Karpas-422 (cell line): ENCODE measurements around the gene GSTP1. TPM values are rescaled to one million over a fixed set of nuclear protein-coding genes. Genes with fewer than 3 reads are reported as not detected.

ENCODE experiments used
- DNase-seq: peaks from one replicate; pipeline ENCODE4 v3.0.0-alpha.2; 2015
- H2AFZ ChIP-seq: fragments of 200-600 bp; sonication (generic); 2 replicates; pipeline ENCODE4 v1.6.1; 2014; ENCODE audit warnings: antibody characterized with exemption, low read length, mixed read lengths
- H3K27ac ChIP-seq: fragments of 200-600 bp; sonication (generic); 2 replicates; pipeline ENCODE4 v1.5.1; 2014; ENCODE audit warnings: mild to moderate bottlenecking, low read length, moderate library complexity
- H3K27me3 ChIP-seq: fragments of 200-600 bp; sonication (generic); 2 replicates; pipeline ENCODE4 v1.6.1; 2014; ENCODE audit warnings: low read length, mixed read lengths
- H3K36me3 ChIP-seq: fragments of 200-600 bp; sonication (generic); 2 replicates; pipeline ENCODE4 v1.6.1; 2014; ENCODE audit warnings: low read length, mixed read lengths; ENCODE audit not compliant: insufficient read depth
- H3K4me1 ChIP-seq: fragments of 200-600 bp; sonication (generic); 2 replicates; pipeline ENCODE4 v1.6.1; 2014; ENCODE audit warnings: mild to moderate bottlenecking, low read length, mixed read lengths
- H3K4me2 ChIP-seq: fragments of 200-600 bp; sonication (generic); 2 replicates; pipeline ENCODE4 v1.6.1; 2014; ENCODE audit warnings: low read length, low read depth, mild to moderate bottlenecking; ENCODE audit not compliant: poor library complexity, severe bottlenecking
- H3K4me3 ChIP-seq: fragments of 200-600 bp; sonication (generic); 2 replicates; pipeline ENCODE4 v1.5.1; 2014; ENCODE audit warnings: mild to moderate bottlenecking, antibody characterized with exemption, low read length, mixed read lengths
- H3K79me2 ChIP-seq: fragments of 200-600 bp; sonication (generic); 2 replicates; pipeline ENCODE4 v1.6.1; 2014; ENCODE audit warnings: mild to moderate bottlenecking, low read length, mixed read lengths
- H3K9ac ChIP-seq: fragments of 200-600 bp; sonication (generic); 2 replicates; pipeline ENCODE4 v1.6.0; 2014; ENCODE audit warnings: low read length
- H3K9me2 ChIP-seq: fragments of 200-600 bp; sonication (generic), shearing (Covaris generic); replicated peaks from 2 replicates; pipeline ENCODE4 v1.6.0; 2014; ENCODE audit warnings: mild to moderate bottlenecking, low read length, moderate library complexity; ENCODE audit not compliant: insufficient read depth
- H3K9me3 ChIP-seq: fragments of 300-700, 200-600 bp; sonication (generic); 2 replicates; pipeline ENCODE4 v1.6.1; 2014; ENCODE audit warnings: low read length, mixed read lengths
- H4K20me1 ChIP-seq: fragments of 200-600 bp; sonication (generic); 2 replicates; pipeline ENCODE4 v1.6.1; 2014; ENCODE audit warnings: mild to moderate bottlenecking, antibody characterized with exemption, low read length, low read depth; ENCODE audit not compliant: insufficient read depth
- total RNA-seq: library from RNA; depleted of rRNA; stranded (reverse); fragments of >200 nt; shearing (Covaris generic); gene quantifications from 2 replicates; pipeline ENCODE4 v1.2.3, GENCODE V29; 2014; ENCODE audit warnings: low replicate concordance

The GSTP1 gene
- total RNA-seq, 1 experiment from 2014 or later: 1,085 TPM

DNA sequence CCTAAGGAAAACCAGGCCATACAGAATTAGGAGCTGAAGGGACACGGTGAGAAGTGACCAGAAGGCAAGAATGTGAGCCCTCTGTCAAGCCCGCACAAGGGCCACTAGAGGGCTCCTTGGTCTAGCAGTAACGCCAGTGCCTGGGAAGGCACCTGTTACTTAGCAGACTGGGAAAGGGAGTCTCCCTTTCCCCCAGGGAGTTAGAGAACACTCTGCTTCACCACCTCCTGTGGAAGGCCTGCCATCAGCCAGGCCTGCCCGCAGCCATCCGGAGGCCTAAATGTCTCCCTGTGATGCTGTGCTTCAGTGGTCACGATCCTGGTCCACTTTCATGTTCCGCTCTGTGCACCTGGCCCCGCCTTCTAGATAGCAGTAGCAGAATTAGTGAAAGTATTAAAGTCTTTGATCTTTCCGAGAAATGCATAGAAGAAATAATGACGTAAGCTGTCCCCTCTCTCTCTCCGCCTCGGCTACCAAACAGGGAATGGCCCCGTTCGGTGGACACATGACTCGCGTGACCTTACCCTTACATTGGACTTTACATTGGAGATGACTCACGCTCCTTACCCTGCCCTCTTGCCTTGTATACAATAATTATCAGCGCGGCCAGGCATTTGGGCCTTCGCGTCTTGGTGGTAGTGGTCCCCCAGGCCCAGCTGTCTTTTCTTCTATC is 10.7 kb upstream of the GSTP1 start:
- no peaks in the 10 kb centered on the region for H4K20me1 ChIP-seq
- no peak overlapping the region for H3K27ac ChIP-seq
- H3K9ac ChIP-seq: no peak overlapping the region
- DNase-seq: peak; percentile 70
- no peaks in the 10 kb centered on the region for H3K9me2 ChIP-seq
- H3K36me3 ChIP-seq: no peaks in the 10 kb centered on the region
- no peaks in the 10 kb centered on the region for H3K27me3 ChIP-seq
- no peaks in the 10 kb centered on the region for H3K79me2 ChIP-seq
- no peak overlapping the region for H2AFZ ChIP-seq
- H3K4me2 ChIP-seq: no peak overlapping the region
- no peaks in the 10 kb centered on the region; the same call in 1 of the 2 replicates for H3K9me3 ChIP-seq
- no peak overlapping the region for H3K4me3 ChIP-seq
- H3K4me1 ChIP-seq: no peaks in the 10 kb centered on the region

DNA sequence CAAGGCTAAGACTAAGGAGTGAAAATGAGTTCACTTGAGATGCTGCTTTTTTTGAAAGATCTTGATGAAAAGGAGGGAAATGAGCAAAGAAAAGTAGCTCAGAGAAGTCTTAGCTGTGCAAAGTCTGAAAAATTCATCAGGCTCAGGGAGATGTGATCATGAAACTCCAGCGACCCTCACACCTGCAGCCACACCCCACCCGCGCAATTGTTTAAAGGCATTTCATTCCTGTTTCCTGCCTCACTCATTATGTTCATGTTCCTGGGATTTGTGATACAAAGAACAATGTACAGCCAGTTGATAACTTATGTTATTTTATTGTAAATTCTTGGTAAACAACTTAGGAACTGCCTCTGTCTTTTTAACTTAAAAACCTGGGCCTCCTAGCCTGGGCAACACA is 8.7 kb upstream of the GSTP1 start:
- no peaks in the 10 kb centered on the region for H4K20me1 ChIP-seq
- no peaks in the 10 kb centered on the region for H3K27me3 ChIP-seq
- peaks cover 9% of the 10 kb centered on the region for H3K4me1 ChIP-seq
- H2AFZ ChIP-seq: no peak overlapping the region
- H3K9ac ChIP-seq: no peak overlapping the region
- H3K27ac ChIP-seq: no peak overlapping the region
- DNase-seq: no peak
- no peaks in the 10 kb centered on the region for H3K9me2 ChIP-seq
- H3K79me2 ChIP-seq: no peaks in the 10 kb centered on the region
- no peaks in the 10 kb centered on the region; the same call in 1 of the 2 replicates for H3K9me3 ChIP-seq
- H3K36me3 ChIP-seq: no peaks in the 10 kb centered on the region
- H3K4me2 ChIP-seq: no peak overlapping the region
- H3K4me3 ChIP-seq: no peak overlapping the region

DNA sequence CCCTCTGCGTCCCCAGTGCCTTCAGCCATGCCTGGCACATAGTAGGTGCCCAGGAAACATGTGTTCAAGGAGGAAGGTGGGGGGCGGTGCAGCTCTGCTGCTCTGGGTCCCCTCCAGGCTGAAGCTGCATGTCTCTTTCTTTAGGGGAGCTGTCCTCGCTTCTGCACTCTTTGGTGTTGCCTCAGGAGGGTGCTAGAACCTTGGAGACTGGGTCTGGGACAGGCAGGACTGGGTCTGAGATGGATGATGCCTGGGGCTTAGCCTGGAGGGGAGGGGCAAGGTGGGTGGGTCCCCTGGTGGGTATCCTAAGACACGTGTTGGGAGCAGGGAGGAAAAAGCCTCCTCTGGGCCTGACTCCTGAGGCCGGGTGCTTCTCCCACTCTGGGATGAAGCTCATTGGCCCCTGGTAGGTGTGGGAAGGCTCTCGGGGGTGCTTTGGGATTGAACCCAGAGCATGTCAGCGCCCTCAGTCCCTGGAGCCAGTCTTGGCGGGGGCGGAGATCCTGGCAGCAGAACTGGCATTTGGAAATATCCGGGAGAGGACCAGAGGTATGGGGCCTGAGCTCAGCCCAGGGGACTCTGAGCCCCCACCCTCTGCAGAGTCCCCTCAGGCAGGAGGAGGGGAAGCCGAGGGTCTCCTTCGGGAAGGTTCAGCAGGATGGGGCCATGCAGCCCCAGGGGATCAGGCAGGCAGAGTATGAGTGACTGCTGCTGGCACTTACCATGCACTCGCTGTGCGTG is 6.7 kb upstream of the GSTP1 start:
- Histone ChIP-seq H3K9ac (no peak overlapping the region), H3K9me2 (no peaks in the 10 kb centered on the region), H2AFZ (no peak overlapping the region), H3K4me1 (peaks cover 9% of the 10 kb centered on the region), H3K4me3 (no peak overlapping the region), H3K9me3 (no peaks in the 10 kb centered on the region), H3K36me3 (no peaks in the 10 kb centered on the region), H3K27me3 (no peaks in the 10 kb centered on the region), H3K27ac (no peak overlapping the region), H4K20me1 (no peaks in the 10 kb centered on the region), H3K4me2 (no peak overlapping the region), H3K79me2 (no peaks in the 10 kb centered on the region)
- peak; percentile 68 for DNase-seq

GRCh38 chr11:67577951-67578350 is 5.7 kb upstream of the GSTP1 start:
- Histone ChIP-seq H3K4me2 (no peak overlapping the region), H2AFZ (no peak overlapping the region), H3K79me2 (no peaks in the 10 kb centered on the region), H4K20me1 (no peaks in the 10 kb centered on the region), H3K27me3 (no peaks in the 10 kb centered on the region), H3K9me2 (no peaks in the 10 kb centered on the region), H3K9ac (no peak overlapping the region), H3K36me3 (no peaks in the 10 kb centered on the region), H3K27ac (no peak overlapping the region), H3K9me3 (no peaks in the 10 kb centered on the region), H3K4me3 (no peak overlapping the region), H3K4me1 (peaks cover 18% of the 10 kb centered on the region)
- no peak for DNase-seq

GRCh38 chr11:67581469-67581868 is 2.1 kb upstream of the GSTP1 start:
- peak; percentile 23 for DNase-seq
- no peaks in the 10 kb centered on the region for H3K9me3 ChIP-seq
- H3K79me2 ChIP-seq: peaks cover 10% of the 10 kb centered on the region
- H3K36me3 ChIP-seq: peaks cover 20% of the 10 kb centered on the region
- peaks cover 15% of the 10 kb centered on the region for H4K20me1 ChIP-seq
- H3K4me2 ChIP-seq: no peak overlapping the region
- H3K4me1 ChIP-seq: peaks cover 44% of the 10 kb centered on the region
- H2AFZ ChIP-seq: no peak overlapping the region
- H3K9me2 ChIP-seq: no peaks in the 10 kb centered on the region
- no peak overlapping the region for H3K9ac ChIP-seq
- H3K27ac ChIP-seq: no peak overlapping the region
- H3K27me3 ChIP-seq: no peaks in the 10 kb centered on the region
- no peak overlapping the region for H3K4me3 ChIP-seq

- Histone ChIP-seq H2AFZ (no peak overlapping the region), H3K79me2 (peaks cover 10% of the 10 kb centered on the region), H3K4me1 (peaks cover 49% of the 10 kb centered on the region), H3K9me2 (no peaks in the 10 kb centered on the region), H3K9ac (0 out of 2 replicates have a peak overlapping the region, but pooled peaks have one; percentile 58), H3K4me3 (0 out of 2 replicates have a peak overlapping the region, but pooled peaks have one; percentile 60), H3K27me3 (no peaks in the 10 kb centered on the region), H3K9me3 (no peaks in the 10 kb centered on the region), H3K4me2 (peak overlapping the region; percentile 97), H3K36me3 (peaks cover 25% of the 10 kb centered on the region), H3K27ac (no peak overlapping the region), H4K20me1 (peaks cover 15% of the 10 kb centered on the region)
- DNase-seq: no peak
Observed at GRCh38 chr11:67582011-67582410, 1.6 kb upstream of the GSTP1 start.

GRCh38 chr11:67584205-67584880 is 731 bp downstream of the GSTP1 start:
- H3K4me3 ChIP-seq: peak overlapping the region; percentile 94
- peak overlapping the region; percentile 81 for H3K27ac ChIP-seq
- no peaks in the 10 kb centered on the region for H3K9me3 ChIP-seq
- H3K9me2 ChIP-seq: no peaks in the 10 kb centered on the region
- H4K20me1 ChIP-seq: peaks cover 15% of the 10 kb centered on the region
- no peaks in the 10 kb centered on the region for H3K27me3 ChIP-seq
- H3K36me3 ChIP-seq: peaks cover 31% of the 10 kb centered on the region
- peak overlapping the region; percentile 98 for H3K9ac ChIP-seq
- peak overlapping the region; percentile 97 for H3K4me2 ChIP-seq
- DNase-seq: peak; percentile 75
- H3K79me2 ChIP-seq: peaks cover 10% of the 10 kb centered on the region
- no peak overlapping the region; the same call in 1 of the 2 replicates for H2AFZ ChIP-seq
- H3K4me1 ChIP-seq: peaks cover 59% of the 10 kb centered on the region
